GM13977 (cell line): ENCODE results near the gene ALDH1L1.

Experiments used
- DNase-seq: peaks from one replicate; pipeline ENCODE4 v3.0.0; 2012; ENCODE audit warnings: low spot score
- in situ Hi-C: fragments of 300-500 bp; cut with MboI; formaldehyde crosslinking; loops from one replicate; pipeline ENCODE4 v1.12.0; 2022; ENCODE audit warnings: low sequenced_read_pairs, low pct_unique_long_range_greater_than_20kb, mixed read lengths, inconsistent platforms; ENCODE audit not compliant: unreplicated experiment
- TF ChIP-seq, protein P1 (sequence below): IDR thresholded peaks from 2 replicates; pipeline ENCODE4 v1.5.1; 2012; ENCODE audit warnings: mild to moderate bottlenecking, control low read depth; ENCODE audit not compliant: insufficient read depth; ENCODE audit errors: extremely low read depth, missing control alignments

Gene ALDH1L1

GRCh38 chr3:126205717-126206655 lies 25.6 kb upstream of the ALDH1L1 start:
- TF ChIP-seq, protein P1, sequence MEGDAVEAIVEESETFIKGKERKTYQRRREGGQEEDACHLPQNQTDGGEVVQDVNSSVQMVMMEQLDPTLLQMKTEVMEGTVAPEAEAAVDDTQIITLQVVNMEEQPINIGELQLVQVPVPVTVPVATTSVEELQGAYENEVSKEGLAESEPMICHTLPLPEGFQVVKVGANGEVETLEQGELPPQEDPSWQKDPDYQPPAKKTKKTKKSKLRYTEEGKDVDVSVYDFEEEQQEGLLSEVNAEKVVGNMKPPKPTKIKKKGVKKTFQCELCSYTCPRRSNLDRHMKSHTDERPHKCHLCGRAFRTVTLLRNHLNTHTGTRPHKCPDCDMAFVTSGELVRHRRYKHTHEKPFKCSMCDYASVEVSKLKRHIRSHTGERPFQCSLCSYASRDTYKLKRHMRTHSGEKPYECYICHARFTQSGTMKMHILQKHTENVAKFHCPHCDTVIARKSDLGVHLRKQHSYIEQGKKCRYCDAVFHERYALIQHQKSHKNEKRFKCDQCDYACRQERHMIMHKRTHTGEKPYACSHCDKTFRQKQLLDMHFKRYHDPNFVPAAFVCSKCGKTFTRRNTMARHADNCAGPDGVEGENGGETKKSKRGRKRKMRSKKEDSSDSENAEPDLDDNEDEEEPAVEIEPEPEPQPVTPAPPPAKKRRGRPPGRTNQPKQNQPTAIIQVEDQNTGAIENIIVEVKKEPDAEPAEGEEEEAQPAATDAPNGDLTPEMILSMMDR, result no peak
- DNase-seq, result no peak
- in situ Hi-C loops, result no loop called here

DNA sequence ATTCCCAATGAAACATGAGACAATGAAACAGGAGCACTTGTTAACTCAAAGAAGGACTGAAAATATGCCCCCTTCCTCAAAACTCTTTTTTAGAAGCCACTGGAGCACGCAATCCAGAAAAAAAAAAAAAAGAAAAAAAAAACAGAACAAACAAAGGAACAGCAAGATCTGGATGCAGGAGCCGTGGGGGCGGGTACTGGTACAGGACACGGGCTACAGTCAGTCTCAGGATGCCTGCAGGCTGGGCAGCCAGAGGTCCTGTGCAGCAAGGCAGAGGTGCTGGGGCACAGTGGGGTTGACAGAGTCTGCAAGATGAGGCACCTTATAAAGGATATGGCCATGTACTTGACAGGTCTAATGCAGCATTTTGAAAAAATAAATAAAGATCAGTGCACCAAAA lies 22.3 kb upstream of the ALDH1L1 start:
- in situ Hi-C loops, result no loop called here
- TF ChIP-seq, protein P1, result no peak
- DNase-seq, result no peak

DNA sequence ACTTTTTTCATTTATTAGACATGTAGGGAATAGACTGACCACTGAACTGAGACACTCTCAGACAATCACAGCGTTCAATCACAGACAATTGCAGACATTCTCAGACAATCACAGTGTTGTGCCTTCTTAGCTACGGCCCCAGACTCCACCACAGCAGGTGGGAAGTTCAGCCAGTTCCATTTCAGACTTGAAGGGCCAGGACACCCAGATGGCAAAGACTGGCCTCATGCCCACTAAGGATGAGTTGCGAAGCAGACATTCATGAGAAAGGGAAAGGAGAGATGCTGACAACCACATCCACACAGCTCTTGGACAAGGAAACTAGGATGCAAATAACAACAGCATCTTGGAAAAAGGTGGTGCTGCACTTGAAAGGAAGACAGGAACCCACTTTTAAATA lies 21.9 kb upstream of the ALDH1L1 start:
- DNase-seq, result no peak
- in situ Hi-C loops, result no loop called here
- TF ChIP-seq, protein P1, result no peak

DNA sequence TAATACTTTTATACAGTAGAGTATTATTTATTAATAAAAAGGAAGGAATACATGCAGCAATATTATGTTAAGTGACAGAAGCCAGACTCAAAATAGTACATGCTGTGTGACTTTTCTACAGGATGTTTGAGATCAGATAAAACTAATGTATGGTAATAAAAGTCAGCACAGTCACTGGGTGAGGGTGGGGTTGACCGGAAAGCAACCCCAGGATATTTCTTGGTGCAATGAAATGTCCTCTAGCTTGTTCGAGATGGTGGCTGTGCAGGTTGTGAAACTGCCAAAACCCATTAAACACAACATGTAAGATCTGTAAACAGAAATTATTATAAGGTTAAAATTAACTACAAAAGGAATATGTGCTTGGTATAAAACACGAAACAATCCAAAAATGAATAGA lies 20.8 kb upstream of the ALDH1L1 start:
- TF ChIP-seq, protein P1, result no peak
- DNase-seq, result no peak
- in situ Hi-C loops, result no loop called here

DNA sequence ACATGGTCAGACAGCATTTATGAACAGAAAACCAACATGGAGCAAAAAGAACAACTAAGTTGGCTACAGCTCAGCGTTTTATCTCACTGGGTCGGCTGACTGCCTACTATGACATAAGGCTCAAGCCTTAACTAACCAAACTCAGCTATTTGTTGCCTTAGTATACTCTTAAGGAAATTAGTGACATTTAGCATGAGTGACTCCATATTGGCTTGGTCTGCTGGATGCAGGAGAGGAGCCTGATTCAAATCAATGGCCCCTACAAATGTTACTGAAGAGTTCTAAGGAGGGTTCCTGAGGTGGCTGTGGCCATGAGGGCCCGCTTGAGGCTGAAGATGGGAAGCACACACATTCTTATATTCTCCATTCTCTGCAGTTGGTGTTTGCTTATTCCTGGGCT lies 20.1 kb upstream of the ALDH1L1 start:
- in situ Hi-C loops, result no loop called here
- no peak for DNase-seq
- TF ChIP-seq, protein P1, result no peak

- TF ChIP-seq, protein P1, result no peak
- in situ Hi-C loops, result no loop called here
- no peak for DNase-seq
These were observed 18.9 kb upstream of the ALDH1L1 start for GRCh38 chr3:126199256-126199655.
